Left cardiac atrium (tissue), 2 donors: ENCODE measurements around the gene LRRK1. TPM values are rescaled to one million over a fixed set of nuclear protein-coding genes. Genes with fewer than 3 reads are reported as not detected.

ENCODE experiments used
- total RNA-seq, 2 donors: library from RNA; stranded (reverse); fragmentation: NEBNext Ultra II Directional; extraction: Animal tissue kit (Norgen Biotek cat#: 25700); gene quantifications; one replicate each; pipeline ENCODE4 v1.2.1, GENCODE V29; 2021
- donor health status: DM: no; HTN: yes; CAD: no; lungs with severe emphysema.
- donor health status: DM: yes; HTN: yes; CAD: no.

The LRRK1 gene
- total RNA-seq, 2 donors from 2014 or later: 5.2 to 9.1 TPM

Other genes with a start within 250 kb of the LRRK1 start
- gene ALDH1A3, start 39.5 kb upstream of the LRRK1 start, total RNA-seq: 10 to 100 TPM in 1 of 2 donors, 1 to 10 TPM in 1; 3.4 to 13.7 TPM